Fibroblast of lung (primary cell): ENCODE measurements around the gene PAPPA. TPM values are rescaled to one million over a fixed set of nuclear protein-coding genes. Genes with fewer than 3 reads are reported as not detected.

Experiments used
- DNase-seq, 2 donors: peaks; one replicate each; pipeline versions ENCODE4 v3.0.0 to v3.0.0-alpha.2; 2010; ENCODE audit warnings: low read depth in 2 of 2
- H2AFZ ChIP-seq: 2 replicates; pipeline ENCODE4 v1.5.1; 2012; ENCODE audit warnings: low read length, control low read depth, inconsistent platforms
- H3K27ac ChIP-seq: 2 replicates; pipeline ENCODE4 v1.5.1; 2011; ENCODE audit warnings: low read length, control low read depth; ENCODE audit not compliant: insufficient read depth
- H3K27me3 ChIP-seq: 2 replicates; pipeline ENCODE4 v1.5.1; 2011; ENCODE audit warnings: mild to moderate bottlenecking, low read length; ENCODE audit not compliant: control insufficient read depth, insufficient read depth
- H3K36me3 ChIP-seq: 2 replicates; pipeline ENCODE4 v1.5.1; 2011; ENCODE audit warnings: low read length; ENCODE audit not compliant: control insufficient read depth, insufficient read depth
- H3K4me1 ChIP-seq: 2 replicates; pipeline ENCODE4 v1.5.1; 2011; ENCODE audit warnings: low read length; ENCODE audit not compliant: control insufficient read depth, insufficient read depth; ENCODE audit errors: extremely low read depth
- H3K4me2 ChIP-seq: 2 replicates; pipeline ENCODE4 v1.5.1; 2011; ENCODE audit warnings: low read length, control low read depth; ENCODE audit not compliant: insufficient read depth; ENCODE audit errors: extremely low read depth
- H3K4me3 ChIP-seq, 4 experiments: fragments of 200-600 bp in 1 of 4; sonication (generic) in 1 of 4; replicated peaks in 1 of 4; 2 replicates each; pipeline ENCODE4 v1.5.1; 2011 to 2016; ENCODE audit warnings: low read length in 4 of 4, low read depth in 3 of 4, mild to moderate bottlenecking in 3 of 4, control low read depth in 2 of 4, inconsistent platforms in 1 of 4, mixed read lengths in 1 of 4; ENCODE audit not compliant: insufficient read depth in 1 of 4; ENCODE audit errors: control extremely low read depth in 1 of 4
- H3K79me2 ChIP-seq: 2 replicates; pipeline ENCODE4 v1.5.1; 2012; ENCODE audit warnings: mild to moderate bottlenecking, low read length, inconsistent platforms; ENCODE audit not compliant: control insufficient read depth, insufficient read depth
- H3K9ac ChIP-seq: 2 replicates; pipeline ENCODE4 v1.5.1; 2011; ENCODE audit warnings: mild to moderate bottlenecking, low read length, control low read depth; ENCODE audit not compliant: insufficient read depth
- H3K9me3 ChIP-seq: 2 replicates; pipeline ENCODE4 v1.5.1; 2012; ENCODE audit warnings: low read depth, low read length; ENCODE audit not compliant: control insufficient read depth, insufficient read depth
- H4K20me1 ChIP-seq: 2 replicates; pipeline ENCODE4 v1.5.1; 2011; ENCODE audit warnings: low read length; ENCODE audit not compliant: control insufficient read depth, insufficient read depth; ENCODE audit errors: extremely low read depth
- EZH2 ChIP-seq: IDR thresholded peaks from 2 replicates; pipeline ENCODE4 v1.5.1; 2012; ENCODE audit warnings: low read length, control low read depth, mild to moderate bottlenecking; ENCODE audit errors: missing control alignments
- polyA plus RNA-seq, 2 donors: library from polyadenylated mRNA; depleted of rRNA in 1 of 2; stranded (reverse) in 1 of 2; unstranded in 1 of 2; fragments of >200 nt; gene quantifications; 2 replicates each; pipeline ENCODE4 v1.2.1, GENCODE V29; 2011 to 2012; ENCODE audit warnings: missing spikeins in 1 of 2
- total RNA-seq: library from RNA; depleted of rRNA; stranded (reverse); fragments of >200 nt; gene quantifications from 2 replicates; pipeline ENCODE4 v1.2.1, GENCODE V29; 2014
- TF ChIP-seq, protein P1 (sequence below), 2 donors: IDR thresholded peaks in 1 of 2; conservative IDR thresholded peaks in 1 of 2; 1 replicate in 1 of 2; 2 replicates in 1 of 2; pipeline ENCODE4 v1.5.1; 2011 to 2012; ENCODE audit warnings: low read length in 2 of 2, control low read depth in 1 of 2, inconsistent platforms in 1 of 2, low read depth in 1 of 2, mild to moderate bottlenecking in 1 of 2

The PAPPA gene
- total and polyA plus RNA-seq, 2 donors (not counting 1 experiment from before 2014, with no cell fraction given): 8.8 to 45.7 TPM

DNA sequence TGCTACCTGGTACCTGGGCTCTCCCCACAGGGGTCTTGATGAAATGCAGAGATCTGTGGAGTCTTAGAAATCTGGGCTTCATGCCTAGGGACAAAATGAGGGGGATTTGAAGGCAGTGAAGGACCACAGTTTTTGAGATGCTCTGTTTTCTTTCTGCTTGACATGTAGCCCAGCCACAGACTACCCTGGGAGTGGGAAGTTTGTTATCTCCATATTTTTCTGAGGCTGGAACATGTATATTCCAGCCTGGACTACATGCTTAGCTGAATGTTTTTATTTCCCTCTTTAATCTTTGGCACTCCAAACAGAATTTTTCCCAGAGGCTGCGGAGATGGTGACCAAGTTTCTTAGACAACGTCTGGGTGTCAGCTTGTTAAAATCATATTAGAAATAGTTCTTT is 252.9 kb downstream of the PAPPA start:
- TF ChIP-seq EZH2: no peak
- TF ChIP-seq, protein P1, sequence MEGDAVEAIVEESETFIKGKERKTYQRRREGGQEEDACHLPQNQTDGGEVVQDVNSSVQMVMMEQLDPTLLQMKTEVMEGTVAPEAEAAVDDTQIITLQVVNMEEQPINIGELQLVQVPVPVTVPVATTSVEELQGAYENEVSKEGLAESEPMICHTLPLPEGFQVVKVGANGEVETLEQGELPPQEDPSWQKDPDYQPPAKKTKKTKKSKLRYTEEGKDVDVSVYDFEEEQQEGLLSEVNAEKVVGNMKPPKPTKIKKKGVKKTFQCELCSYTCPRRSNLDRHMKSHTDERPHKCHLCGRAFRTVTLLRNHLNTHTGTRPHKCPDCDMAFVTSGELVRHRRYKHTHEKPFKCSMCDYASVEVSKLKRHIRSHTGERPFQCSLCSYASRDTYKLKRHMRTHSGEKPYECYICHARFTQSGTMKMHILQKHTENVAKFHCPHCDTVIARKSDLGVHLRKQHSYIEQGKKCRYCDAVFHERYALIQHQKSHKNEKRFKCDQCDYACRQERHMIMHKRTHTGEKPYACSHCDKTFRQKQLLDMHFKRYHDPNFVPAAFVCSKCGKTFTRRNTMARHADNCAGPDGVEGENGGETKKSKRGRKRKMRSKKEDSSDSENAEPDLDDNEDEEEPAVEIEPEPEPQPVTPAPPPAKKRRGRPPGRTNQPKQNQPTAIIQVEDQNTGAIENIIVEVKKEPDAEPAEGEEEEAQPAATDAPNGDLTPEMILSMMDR (conservative IDR thresholded peaks at IDR 0.05 in 1 of 2, IDR thresholded peaks at IDR 0.05 in 1 of 2; ENCODE audit: low read depth in 1 of 2, low read length in 2 of 2): no peak
- H3K79me2 ChIP-seq: no peaks in the 10 kb centered on the region
- H3K36me3 ChIP-seq: no peaks in the 10 kb centered on the region
- no peaks in the 10 kb centered on the region for H3K4me1 ChIP-seq
- H2AFZ ChIP-seq: no peak overlapping the region
- no peaks in the 10 kb centered on the region for H4K20me1 ChIP-seq
- DNase-seq: no peak
- H3K4me2 ChIP-seq: no peak overlapping the region
- no peak overlapping the region for H3K4me3 ChIP-seq
- no peaks in the 10 kb centered on the region for H3K9me3 ChIP-seq
- H3K27ac ChIP-seq: no peak overlapping the region
- no peak overlapping the region for H3K9ac ChIP-seq
- H3K27me3 ChIP-seq: no peaks in the 10 kb centered on the region

DNA sequence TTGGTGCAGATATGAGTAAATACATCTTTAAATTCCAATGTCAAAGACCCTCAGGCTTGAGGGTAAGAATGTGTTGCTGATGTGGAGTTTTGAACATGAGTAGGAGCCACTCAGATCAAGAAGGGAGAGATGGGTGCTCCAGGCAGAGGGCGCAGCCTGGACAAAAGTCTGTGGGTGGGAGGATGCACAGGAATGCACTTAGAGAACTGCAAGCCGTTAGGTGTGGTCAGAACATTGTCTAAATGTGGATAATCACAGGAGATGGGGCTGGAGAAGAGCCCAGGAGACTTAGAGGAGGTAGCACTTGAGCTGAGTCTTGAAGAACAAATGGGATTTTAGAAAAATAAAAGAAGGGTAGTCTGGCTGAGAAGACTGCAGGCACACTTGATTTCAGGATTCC is 255.5 kb downstream of the PAPPA start:
- Histone ChIP-seq H3K27me3 (no peaks in the 10 kb centered on the region), H3K9me3 (no peaks in the 10 kb centered on the region), H3K79me2 (no peaks in the 10 kb centered on the region), H3K4me3 (no peak overlapping the region), H3K4me1 (no peaks in the 10 kb centered on the region), H3K9ac (no peak overlapping the region), H3K4me2 (no peak overlapping the region), H4K20me1 (no peaks in the 10 kb centered on the region), H2AFZ (no peak overlapping the region), H3K36me3 (no peaks in the 10 kb centered on the region), H3K27ac (no peak overlapping the region)
- no peak for DNase-seq
- TF ChIP-seq, protein P1 (conservative IDR thresholded peaks at IDR 0.05 in 1 of 2, IDR thresholded peaks at IDR 0.05 in 1 of 2; ENCODE audit: low read depth in 1 of 2, low read length in 2 of 2): no peak
- no peak for TF ChIP-seq EZH2

DNA sequence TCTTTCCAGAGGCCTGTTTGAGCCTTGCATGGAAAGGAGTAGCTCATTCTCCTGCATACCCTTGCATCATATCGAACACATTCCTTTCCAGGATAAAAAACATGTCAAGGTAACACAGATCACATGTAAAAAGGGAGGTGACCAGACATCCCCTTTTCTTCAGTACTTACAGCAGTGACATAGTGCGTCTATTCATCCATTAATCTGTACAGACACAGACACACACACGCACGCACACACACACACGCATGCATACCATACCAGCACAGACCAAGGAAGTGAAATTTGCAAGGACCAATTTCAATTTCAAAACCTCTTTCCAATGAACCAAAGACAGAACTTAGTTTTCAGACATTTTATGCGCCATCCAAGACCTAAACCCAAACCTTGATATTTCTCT is 256.0 kb downstream of the PAPPA start:
- Histone ChIP-seq H3K4me2 (no peak overlapping the region), H3K4me3 (no peak overlapping the region), H3K9me3 (no peaks in the 10 kb centered on the region), H3K36me3 (no peaks in the 10 kb centered on the region), H3K27me3 (no peaks in the 10 kb centered on the region), H4K20me1 (no peaks in the 10 kb centered on the region), H3K79me2 (no peaks in the 10 kb centered on the region), H3K27ac (no peak overlapping the region), H3K9ac (no peak overlapping the region), H2AFZ (no peak overlapping the region), H3K4me1 (no peaks in the 10 kb centered on the region)
- DNase-seq: no peak
- TF ChIP-seq, protein P1 (conservative IDR thresholded peaks at IDR 0.05 in 1 of 2, IDR thresholded peaks at IDR 0.05 in 1 of 2; ENCODE audit: low read depth in 1 of 2, low read length in 2 of 2): no peak
- no peak for TF ChIP-seq EZH2
